OCI-LY7 (cell line): ENCODE results near the gene DLGAP4. TPM values are rescaled to one million over a fixed set of nuclear protein-coding genes. Genes with fewer than 3 reads are reported as not detected.

ENCODE experiments used
- BruUV-seq: library from RNA; stranded (reverse); fragments of 400-500 nt; replicated peaks from 2 replicates; lab custom pipeline; 2021; lab: Mats Ljungman, UMichigan
- CTCF ChIA-PET: fragments of 300-600 bp; sonication (Branson Sonifier 250); formaldehyde crosslinking; loops from one replicate; lab custom pipeline; 2022; ENCODE audit warnings: antibody characterized with exemption; ENCODE audit not compliant: unreplicated experiment; lab: Charles Lee
- POLR2A ChIA-PET: fragments of 300-600 bp; sonication (Branson Sonifier 250); formaldehyde crosslinking; loops from one replicate; lab custom pipeline; 2022; ENCODE audit warnings: antibody characterized with exemption; lab: Charles Lee
- DNase-seq: peaks from one replicate; pipeline ENCODE4 v3.0.0-alpha.2; 2015; ENCODE audit warnings: low spot score
- H2AFZ ChIP-seq: fragments of 200-600 bp; sonication (generic), shearing (Covaris generic); 2 replicates; pipeline ENCODE4 v1.6.1; 2014; ENCODE audit warnings: mild to moderate bottlenecking, antibody characterized with exemption, low read length, moderate library complexity
- H3K27ac ChIP-seq: fragments of 200-600 bp; sonication (generic); 2 replicates; pipeline ENCODE4 v1.5.1; 2014; ENCODE audit warnings: mixed run types, low read depth, mild to moderate bottlenecking, moderate library complexity, low read length, inconsistent platforms; ENCODE audit not compliant: poor library complexity, severe bottlenecking
- H3K36me3 ChIP-seq: fragments of 200-600 bp; sonication (generic); 2 replicates; pipeline ENCODE4 v1.6.1; 2014; ENCODE audit warnings: mild to moderate bottlenecking, antibody characterized with exemption, low read length, moderate library complexity, mixed read lengths; ENCODE audit not compliant: insufficient read depth
- H3K4me1 ChIP-seq: fragments of 200-600 bp; sonication (generic); 2 replicates; pipeline ENCODE4 v1.5.1; 2014; ENCODE audit warnings: mild to moderate bottlenecking, low read length; ENCODE audit not compliant: insufficient read depth, poor library complexity, severe bottlenecking
- H3K4me2 ChIP-seq: fragments of 200-600 bp; sonication (generic); 2 replicates; pipeline ENCODE4 v1.6.1; 2014; ENCODE audit warnings: mild to moderate bottlenecking, low read length
- H3K4me3 ChIP-seq: fragments of 200-600 bp; sonication (generic); 2 replicates; pipeline ENCODE4 v1.5.1; 2014; ENCODE audit warnings: mild to moderate bottlenecking, low read depth, low read length; ENCODE audit not compliant: poor library complexity, severe bottlenecking
- H3K79me2 ChIP-seq: fragments of 200-600 bp; sonication (generic); 2 replicates; pipeline ENCODE4 v1.6.1; 2016; ENCODE audit warnings: low read depth, mild to moderate bottlenecking, low read length, moderate library complexity, mixed read lengths; ENCODE audit not compliant: insufficient read depth
- H3K9me2 ChIP-seq: fragments of 200-600 bp; sonication (generic); 2 replicates; pipeline ENCODE4 v1.6.1; 2016; ENCODE audit warnings: mild to moderate bottlenecking, low read length, mixed read lengths; ENCODE audit not compliant: insufficient read depth
- H3K9me3 ChIP-seq: fragments of 200-600 bp; sonication (generic); 2 replicates; pipeline ENCODE4 v1.6.1; 2014; ENCODE audit warnings: mild to moderate bottlenecking, mixed run types, low read length, mixed read lengths
- H4K20me1 ChIP-seq: fragments of 200-600 bp; sonication (generic); 2 replicates; pipeline ENCODE4 v1.6.1; 2014; ENCODE audit warnings: mild to moderate bottlenecking, antibody characterized with exemption, low read length, moderate library complexity, mixed read lengths; ENCODE audit not compliant: insufficient read depth
- EZH2phosphoT487 ChIP-seq: fragments of 200-600 bp; sonication (generic); IDR thresholded peaks from 2 replicates; pipeline ENCODE4 v1.6.1; 2018; ENCODE audit warnings: low read depth, borderline replicate concordance, mild to moderate bottlenecking, mixed run types, antibody characterized with exemption, low read length, moderate library complexity, mixed read lengths
- intact Hi-C: fragments of 100-400 bp; cut with micrococcal nuclease; formaldehyde crosslinking; loops from one replicate; pipeline ENCODE4 v1.10.0; 2022; ENCODE audit not compliant: unreplicated experiment
- total RNA-seq, 2 experiments: library from RNA; depleted of rRNA in 1 of 2; stranded (reverse); fragments of >200 nt in 1 of 2; shearing (Covaris generic) in 1 of 2; gene quantifications; 2 replicates each; pipeline ENCODE4 v1.2.3, GENCODE V29; 2014 to 2022
- TF ChIP-seq, protein P1 (sequence below): fragments of 200-600 bp; sonication (generic); conservative IDR thresholded peaks from 2 replicates; pipeline ENCODE4 v1.5.1; 2014; ENCODE audit warnings: mild to moderate bottlenecking, antibody characterized with exemption, low read length, moderate library complexity, mixed read lengths

The DLGAP4 gene
- total RNA-seq, 2 experiments from 2014 or later, result 7.7 to 41.6 TPM

DNA sequence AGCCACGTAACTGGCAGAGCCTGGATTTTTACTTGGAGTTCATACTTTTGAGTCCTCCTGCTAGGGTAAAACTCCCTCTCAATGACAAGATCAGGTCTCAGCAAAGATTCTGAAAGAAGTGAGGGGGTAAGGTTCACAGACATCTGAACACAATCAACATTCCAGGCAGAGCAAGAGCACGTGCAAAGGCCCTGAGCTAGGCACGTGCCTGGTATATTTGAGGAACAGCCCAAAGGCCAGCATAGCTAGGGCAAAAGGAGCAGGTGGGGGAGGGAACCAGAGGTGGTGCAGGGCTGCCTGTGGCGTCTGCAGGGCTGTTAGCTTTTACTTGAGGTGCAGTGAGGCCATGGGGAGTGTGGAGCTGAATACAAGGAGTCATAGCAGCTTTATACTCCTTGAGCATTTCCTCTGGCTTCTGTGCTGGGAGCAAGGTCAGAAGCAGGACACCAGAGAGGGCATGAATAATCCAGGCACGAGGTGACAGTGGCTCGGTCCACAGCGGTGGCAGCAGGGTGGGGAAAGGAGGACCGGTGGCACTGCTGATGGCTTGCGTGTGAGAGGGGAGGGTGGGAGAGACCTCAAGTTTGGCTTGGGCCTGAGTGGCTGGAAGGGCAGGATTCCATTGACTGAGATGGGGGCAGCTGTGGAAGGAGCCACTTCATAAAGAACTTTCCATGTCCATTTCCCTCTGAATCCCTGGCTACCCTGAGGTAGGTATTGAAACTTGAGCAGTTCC lies 57.0 kb downstream of the DLGAP4 start:
- DNase-seq, result no peak
- no peak overlapping the region for H3K4me3 ChIP-seq
- no peaks in the 10 kb centered on the region for H3K79me2 ChIP-seq
- no peaks in the 10 kb centered on the region for H3K4me1 ChIP-seq
- H4K20me1 ChIP-seq, result no peaks in the 10 kb centered on the region
- H2AFZ ChIP-seq, result no peak overlapping the region
- CTCF ChIA-PET, result no interaction called here
- intact Hi-C loops, result no loop called here
- H3K4me2 ChIP-seq, result no peak overlapping the region
- no peak for TF ChIP-seq EZH2phosphoT487
- TF ChIP-seq, protein P1, sequence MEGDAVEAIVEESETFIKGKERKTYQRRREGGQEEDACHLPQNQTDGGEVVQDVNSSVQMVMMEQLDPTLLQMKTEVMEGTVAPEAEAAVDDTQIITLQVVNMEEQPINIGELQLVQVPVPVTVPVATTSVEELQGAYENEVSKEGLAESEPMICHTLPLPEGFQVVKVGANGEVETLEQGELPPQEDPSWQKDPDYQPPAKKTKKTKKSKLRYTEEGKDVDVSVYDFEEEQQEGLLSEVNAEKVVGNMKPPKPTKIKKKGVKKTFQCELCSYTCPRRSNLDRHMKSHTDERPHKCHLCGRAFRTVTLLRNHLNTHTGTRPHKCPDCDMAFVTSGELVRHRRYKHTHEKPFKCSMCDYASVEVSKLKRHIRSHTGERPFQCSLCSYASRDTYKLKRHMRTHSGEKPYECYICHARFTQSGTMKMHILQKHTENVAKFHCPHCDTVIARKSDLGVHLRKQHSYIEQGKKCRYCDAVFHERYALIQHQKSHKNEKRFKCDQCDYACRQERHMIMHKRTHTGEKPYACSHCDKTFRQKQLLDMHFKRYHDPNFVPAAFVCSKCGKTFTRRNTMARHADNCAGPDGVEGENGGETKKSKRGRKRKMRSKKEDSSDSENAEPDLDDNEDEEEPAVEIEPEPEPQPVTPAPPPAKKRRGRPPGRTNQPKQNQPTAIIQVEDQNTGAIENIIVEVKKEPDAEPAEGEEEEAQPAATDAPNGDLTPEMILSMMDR, result no peak
- no peak overlapping the region for H3K27ac ChIP-seq
- BruUV-seq, result no TSS peak
- H3K9me3 ChIP-seq, result no peaks in the 10 kb centered on the region
- POLR2A ChIA-PET, result no interaction called here
- no peaks in the 10 kb centered on the region for H3K36me3 ChIP-seq
- H3K9me2 ChIP-seq, result no peaks in the 10 kb centered on the region

DNA sequence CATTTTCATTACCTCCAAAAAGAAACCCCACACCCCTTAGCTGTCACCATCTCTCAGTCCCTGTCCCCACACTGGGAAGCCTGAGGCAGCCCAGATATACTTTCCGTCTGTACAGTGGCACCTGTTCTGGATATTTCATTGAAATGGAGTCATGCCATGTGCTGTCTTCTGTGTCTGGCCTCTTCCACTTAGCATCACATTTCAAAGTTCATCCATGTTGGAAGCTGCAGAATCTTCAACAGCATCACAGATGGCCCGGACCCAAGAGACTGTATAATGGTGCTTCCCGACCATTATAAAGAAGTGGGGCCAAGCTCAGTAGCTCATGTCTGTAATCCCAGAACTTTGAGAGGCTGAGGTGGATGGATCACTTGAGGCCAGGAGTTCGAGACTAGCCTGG lies 58.4 kb downstream of the DLGAP4 start:
- BruUV-seq, result no TSS peak
- H3K4me1 ChIP-seq, result no peaks in the 10 kb centered on the region
- no peak for DNase-seq
- POLR2A ChIA-PET, result no interaction called here
- TF ChIP-seq EZH2phosphoT487, result no peak
- TF ChIP-seq, protein P1, result no peak
- intact Hi-C loops, result no loop called here
- H3K27ac ChIP-seq, result no peak overlapping the region
- H3K4me2 ChIP-seq, result no peak overlapping the region
- H3K4me3 ChIP-seq, result no peak overlapping the region
- H3K9me3 ChIP-seq, result no peaks in the 10 kb centered on the region
- H2AFZ ChIP-seq, result no peak overlapping the region
- CTCF ChIA-PET, result no interaction called here
- H3K36me3 ChIP-seq, result no peaks in the 10 kb centered on the region
- H3K9me2 ChIP-seq, result no peaks in the 10 kb centered on the region
- H4K20me1 ChIP-seq, result no peaks in the 10 kb centered on the region
- H3K79me2 ChIP-seq, result no peaks in the 10 kb centered on the region

DNA sequence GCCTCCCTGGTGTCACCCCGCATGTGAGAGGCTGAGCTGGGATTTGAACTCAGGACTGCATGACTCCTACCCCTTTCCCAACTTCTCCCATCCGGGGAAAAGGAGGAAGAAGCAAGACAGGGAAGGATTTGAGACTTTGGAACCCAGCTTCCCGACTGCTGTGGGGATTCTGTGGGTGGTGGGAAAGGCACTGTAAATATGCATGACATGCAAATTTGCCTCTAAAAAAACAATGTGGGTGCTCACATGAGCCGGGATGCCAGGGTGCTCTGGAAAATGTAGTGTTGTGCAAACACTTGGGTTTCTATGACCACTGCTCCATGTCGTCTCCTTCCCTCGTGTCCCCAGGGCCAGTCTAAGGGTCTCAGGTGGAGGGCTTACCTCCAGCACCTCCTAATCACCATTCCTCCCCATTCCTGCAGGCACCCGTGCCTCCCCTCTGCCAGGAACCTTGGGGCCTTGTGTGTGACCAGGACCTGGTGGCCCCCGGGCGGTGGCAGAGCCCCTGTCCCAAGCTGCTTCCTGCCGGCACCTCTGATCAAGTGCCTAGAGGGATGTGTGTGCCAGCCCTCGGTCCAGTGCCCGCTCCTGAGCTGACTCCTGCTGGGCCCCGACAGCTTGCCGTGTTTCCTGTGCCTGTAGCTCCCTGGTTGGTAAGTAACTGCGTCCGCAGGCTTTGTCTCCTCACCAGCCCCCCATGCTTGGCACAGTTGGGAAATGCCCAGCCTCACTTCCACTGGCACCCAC lies 60.7 kb downstream of the DLGAP4 start:
- intact Hi-C loops, result no loop called here
- no peak for TF ChIP-seq EZH2phosphoT487
- TF ChIP-seq, protein P1, result no peak
- H3K9me2 ChIP-seq, result no peaks in the 10 kb centered on the region
- no peak overlapping the region for H3K27ac ChIP-seq
- no peak for DNase-seq
- H3K79me2 ChIP-seq, result no peaks in the 10 kb centered on the region
- no TSS peak for BruUV-seq
- no peaks in the 10 kb centered on the region for H4K20me1 ChIP-seq
- no peaks in the 10 kb centered on the region for H3K4me1 ChIP-seq
- ChIA-PET POLR2A (no interaction called here), CTCF (no interaction called here)
- H3K36me3 ChIP-seq, result no peaks in the 10 kb centered on the region
- no peaks in the 10 kb centered on the region for H3K9me3 ChIP-seq
- no peak overlapping the region for H3K4me2 ChIP-seq
- no peak overlapping the region for H2AFZ ChIP-seq
- no peak overlapping the region for H3K4me3 ChIP-seq
